Measurements from ENCODE around the gene MBTPS2.
"Not testable (repeated sequence)": the region's sequence is repeated elsewhere in the genome, so short reads cannot be mapped to it uniquely, and the experiment has no call there.

The MBTPS2 gene

DNA sequence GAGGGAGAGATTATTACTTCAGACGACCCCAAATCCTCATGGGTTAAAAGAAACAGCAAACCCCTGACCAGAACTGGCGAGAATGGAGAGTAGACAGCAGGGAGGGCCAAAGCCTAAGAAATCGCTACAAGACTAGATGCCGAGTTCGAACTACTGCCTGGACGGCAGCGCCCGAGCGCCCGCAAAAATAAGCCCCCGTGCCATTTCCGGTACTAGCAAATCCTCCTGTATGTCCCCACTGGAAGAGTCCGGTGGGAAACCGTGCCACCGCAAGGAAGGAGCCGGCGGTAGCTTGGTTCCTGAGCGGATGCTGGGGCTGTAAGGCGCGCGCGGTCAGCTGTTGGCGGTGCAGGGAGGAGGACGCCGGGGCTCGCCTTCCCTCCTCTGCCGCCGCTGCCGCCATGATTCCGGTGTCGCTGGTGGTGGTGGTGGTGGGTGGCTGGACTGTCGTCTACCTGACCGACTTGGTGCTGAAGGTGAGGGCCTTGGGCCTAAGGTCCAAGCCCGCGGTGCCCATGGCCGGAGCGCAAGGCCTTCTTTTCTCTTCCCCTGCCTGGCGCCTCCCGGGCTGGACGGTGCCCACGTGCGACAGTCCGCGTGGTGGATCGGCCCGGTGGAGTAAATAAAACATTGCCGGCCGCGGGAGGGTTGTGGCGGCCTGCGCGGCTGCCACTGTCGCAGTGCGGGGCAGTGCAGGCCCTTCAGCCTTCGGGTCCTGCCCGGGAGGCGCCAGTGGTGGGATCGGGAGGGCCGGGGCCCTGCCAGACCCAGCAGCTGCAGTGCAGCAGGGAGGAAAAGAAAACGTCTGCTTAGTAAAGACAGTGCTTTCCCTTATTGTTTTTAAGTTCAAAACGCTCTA lies at the start of gene MBTPS2:
TSS of gene MBTPS2 (plus strand) at position 284 of the 859 bp plus-strand sequence. CDS start at position 402, 118 bp downstream.
- peak; percentile 87 for DNase-seq (ENCODE audit: low read depth)

DNA sequence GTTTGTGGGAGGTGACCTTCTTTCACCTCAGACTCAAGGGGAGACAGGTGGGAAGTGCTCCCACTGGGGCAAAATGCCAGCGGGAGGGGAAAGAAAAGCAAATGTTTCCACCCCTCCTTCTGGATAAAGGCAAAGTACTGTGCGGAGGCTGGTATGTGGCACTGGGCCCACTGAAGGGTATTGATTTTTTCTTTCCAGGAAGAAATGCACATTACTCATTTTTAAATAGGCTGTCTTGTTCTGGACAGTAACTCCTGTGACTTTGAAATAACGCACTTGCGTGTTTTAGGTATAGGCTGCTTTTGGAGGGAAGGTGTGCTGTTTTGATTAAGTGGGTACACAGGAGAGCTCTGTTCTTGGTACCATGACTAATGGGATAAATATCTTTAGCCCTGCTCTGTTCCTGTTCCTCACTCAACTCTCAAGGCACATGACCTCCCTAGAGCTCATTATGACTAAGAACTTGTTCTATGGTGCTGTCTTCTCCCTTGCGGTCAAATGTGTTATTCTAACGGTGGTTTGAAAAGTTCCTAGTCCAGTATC lies 40.7 kb upstream of the MBTPS2 start:
- peak; percentile 54 for DNase-seq (ENCODE audit: low read depth)

DNA sequence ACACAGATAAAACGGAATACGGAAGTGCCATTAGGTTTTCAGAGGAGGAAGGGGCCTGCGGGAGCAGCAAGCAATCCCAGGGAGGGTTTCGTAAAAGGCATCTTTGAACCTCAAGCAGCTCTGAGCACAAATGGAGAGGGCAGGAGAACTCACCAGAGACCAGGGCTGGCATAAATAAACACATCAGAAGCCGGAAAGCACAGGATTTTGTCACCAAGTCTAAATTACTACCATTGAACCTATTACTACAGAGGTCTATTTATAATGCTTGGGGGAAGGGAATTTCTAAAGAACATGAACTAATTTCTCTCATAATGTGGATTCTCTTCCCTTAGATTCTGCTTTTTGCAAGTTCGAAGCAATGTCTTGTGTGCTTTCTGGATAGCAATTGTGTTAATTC lies 39.6 kb upstream of the MBTPS2 start:
- no peak for DNase-seq (ENCODE audit: low read depth)

DNA sequence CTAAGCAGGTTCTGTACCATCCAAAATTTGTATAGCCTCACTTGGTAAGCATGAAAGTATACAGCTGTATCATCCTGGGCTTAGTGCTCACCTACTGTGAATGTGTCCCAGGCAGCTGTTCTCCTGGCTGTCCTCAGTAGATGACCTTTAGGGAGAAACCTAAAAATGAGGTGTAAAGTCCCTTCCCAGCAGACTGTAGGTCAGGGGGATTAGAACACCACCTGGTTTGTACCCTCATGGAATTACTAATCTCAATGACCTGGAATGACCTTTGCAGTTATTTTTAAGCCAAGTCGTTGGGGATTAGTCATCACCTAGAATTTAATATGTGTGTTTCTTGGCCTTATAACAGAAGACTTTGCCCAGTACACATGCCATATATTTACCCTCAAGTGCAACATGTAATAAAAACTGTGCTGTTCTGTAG lies 39.1 kb upstream of the MBTPS2 start:
- peak; percentile 5 for DNase-seq (ENCODE audit: low read depth)

DNA sequence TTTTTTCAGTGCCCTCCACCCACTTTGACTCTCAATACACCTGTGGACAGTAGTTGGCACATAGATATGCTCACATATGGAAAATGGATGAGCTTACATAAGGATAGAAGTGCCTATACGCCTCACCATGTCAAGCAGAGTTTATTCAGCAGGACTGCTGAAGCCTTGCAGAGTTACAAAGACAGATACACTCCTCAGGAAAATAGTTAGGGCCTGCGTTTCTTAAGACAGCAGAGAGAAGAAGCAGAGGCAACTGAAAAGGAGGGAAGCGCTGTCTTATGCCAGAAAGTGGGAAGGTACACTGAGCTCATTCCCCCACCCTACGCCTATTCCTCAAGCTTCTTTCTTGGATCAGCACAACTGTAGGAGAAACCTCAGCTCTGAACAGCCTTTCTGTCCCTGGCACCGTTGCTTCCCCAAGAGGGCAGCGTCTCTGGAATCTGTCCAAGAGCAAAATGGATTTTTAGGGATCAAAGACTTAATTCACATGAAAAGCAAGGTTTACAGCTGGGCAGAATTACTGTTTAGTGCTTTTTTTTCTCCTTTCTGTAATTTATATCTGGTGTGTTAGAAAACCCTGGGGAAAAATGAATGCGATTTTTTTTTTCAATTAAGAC lies 37.3 kb upstream of the MBTPS2 start:
- no peak for DNase-seq (ENCODE audit: low read depth)

DNA sequence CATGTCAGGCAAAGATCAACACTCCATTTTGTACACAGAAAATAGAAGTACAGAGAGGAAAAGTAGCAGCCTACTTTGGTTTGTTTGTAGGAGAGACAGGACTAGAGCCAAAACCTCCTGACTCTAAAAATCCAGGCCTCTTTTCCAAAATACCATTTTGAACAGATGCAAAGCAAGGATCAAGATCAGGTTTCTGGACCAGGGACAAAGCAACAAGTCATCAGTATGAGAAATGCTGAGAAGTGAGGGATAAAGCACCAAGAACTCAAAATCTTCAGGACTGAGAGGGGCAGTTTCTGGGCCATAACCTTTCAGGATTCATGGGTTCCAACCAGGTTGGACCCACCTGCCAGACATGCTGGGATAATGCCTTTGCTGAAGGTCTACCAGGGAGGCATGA lies 36.6 kb upstream of the MBTPS2 start:
- no peak for DNase-seq (ENCODE audit: low read depth)

DNA sequence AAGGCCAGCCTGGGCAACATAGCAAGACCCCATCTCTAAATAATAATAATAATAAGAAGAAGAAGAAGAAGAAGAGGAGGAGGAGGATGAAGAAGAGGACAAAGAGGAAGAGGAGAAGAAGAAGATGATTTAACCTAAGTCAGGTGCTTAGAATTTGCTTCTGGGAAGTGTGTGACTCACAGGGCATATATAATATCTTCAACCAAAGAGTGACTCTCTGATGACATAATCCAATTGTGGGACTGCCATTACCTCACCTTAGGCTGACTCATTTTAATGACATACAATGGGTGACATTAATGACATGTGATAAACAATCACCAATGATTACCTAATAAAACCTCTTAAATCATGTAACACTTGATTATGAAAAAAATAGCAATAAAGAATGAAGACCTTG lies 32.7 kb upstream of the MBTPS2 start:
- peak; percentile 27 for DNase-seq (ENCODE audit: low read depth)

DNA sequence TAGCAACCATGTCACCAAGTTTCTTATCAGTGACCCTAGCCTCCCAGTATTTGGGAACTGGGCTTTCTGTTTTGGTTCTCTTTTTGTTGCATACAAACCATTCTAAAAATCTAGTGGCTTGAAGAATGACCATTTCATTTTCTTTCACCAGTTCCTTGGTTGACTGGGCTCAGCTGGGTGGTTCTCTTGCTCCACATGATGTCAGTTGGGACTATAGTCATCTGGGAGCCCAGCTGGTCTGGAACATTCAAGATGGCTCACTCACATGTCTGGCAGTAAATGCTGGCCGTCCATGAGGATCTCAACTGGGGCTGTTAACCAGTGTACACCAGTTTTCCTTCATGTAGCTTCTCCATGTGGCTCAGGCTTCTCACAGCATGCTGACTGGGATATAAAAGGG lies 27.6 kb upstream of the MBTPS2 start:
- DNase-seq (ENCODE audit: low read depth), result no peak

DNA sequence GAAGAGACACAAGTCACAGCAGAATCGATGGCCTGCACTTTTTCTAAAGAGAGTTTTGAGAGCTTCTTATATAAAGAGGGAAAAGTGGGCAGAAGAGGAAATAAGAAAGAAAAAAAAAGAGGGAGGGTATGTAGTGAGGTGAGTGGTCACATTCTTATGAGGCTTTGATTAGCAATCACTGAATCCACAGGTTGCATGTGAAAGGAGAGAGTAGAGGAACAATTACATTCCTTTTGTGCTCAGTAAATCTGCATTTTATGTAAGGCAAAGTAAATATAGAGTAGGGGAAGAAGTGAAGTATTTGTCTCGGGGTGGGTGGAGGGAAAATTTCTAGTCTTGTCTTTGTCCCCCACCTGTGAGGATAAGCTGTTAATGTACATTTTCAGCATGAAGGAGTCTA lies 26.8 kb upstream of the MBTPS2 start:
- no peak for DNase-seq (ENCODE audit: low read depth)

DNA sequence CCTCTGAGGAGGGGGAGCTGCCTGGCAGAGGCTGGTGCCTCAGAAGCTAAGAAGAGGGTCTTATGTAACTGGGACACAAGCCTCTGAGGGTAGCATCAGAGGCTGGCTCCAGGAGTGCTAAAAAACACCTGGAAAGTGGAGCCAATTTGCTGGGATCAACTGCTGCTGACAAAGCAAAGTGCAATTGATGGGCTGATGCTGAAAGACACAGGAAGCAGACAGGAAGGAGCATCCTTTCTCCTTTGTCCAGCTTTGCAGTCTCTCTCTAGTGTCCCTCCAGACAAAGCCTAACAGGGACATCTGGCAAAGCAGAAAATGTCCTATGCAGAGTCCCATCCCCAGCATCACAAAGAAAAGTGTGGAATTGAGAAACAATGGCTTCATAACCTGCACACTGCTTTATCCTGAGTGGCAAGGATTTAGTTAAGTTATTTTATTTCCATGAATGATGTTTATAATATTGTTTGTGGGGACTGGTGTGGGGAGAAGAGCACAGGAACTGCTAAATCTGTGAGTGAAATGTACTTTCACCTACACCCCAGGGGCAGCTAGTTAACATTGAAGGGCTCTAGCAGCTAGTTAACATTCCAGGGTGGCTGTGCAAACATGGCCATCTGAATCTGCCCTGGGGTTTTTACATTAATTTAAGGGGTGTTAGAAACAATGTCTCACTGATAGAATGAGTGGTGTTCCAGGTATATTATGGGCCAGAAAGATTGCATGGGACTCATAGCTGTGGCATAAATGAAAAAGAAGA lies 25.6 kb upstream of the MBTPS2 start:
- DNase-seq (ENCODE audit: low read depth), result no peak

DNA sequence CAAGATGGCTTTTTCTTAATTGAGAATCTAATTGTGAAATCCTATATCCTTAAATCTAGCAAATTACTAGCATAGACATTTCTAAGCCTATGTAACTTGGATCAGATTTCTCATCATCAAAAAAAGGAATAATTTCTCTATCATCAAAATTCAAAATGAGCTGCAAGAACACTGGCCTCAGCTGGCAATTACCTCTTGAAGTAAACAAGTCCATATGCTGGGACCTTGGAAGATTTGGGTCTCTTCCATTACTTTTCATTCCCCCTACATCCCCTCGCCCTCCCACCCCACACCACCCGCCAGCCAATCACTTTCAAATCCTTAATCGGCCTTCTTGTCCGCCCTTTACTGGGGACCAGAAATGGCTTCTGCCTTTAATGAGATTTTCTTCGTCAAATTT lies 23.3 kb upstream of the MBTPS2 start:
- DNase-seq (ENCODE audit: low read depth), result no peak

DNA sequence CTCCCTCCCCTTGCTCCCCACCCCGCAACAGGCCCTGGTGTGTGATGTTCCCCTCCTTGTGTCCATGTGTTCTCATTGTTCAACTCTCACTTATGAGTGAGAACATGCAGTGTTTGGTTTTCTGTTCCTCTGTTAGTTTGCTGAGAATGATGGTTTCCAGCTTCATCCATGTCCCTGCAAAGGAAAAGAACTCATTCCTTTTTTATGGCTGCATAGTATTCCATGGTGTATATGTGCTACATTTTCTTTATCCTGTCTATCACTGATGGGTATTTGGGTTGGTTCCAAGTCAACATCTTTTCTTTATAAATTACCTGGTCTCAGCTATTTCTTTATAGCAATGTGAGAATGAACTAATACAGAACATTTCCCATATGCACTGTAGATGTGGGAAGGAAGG lies 19.2 kb upstream of the MBTPS2 start:
- DNase-seq (ENCODE audit: low read depth), result not testable (repeated sequence)

DNA sequence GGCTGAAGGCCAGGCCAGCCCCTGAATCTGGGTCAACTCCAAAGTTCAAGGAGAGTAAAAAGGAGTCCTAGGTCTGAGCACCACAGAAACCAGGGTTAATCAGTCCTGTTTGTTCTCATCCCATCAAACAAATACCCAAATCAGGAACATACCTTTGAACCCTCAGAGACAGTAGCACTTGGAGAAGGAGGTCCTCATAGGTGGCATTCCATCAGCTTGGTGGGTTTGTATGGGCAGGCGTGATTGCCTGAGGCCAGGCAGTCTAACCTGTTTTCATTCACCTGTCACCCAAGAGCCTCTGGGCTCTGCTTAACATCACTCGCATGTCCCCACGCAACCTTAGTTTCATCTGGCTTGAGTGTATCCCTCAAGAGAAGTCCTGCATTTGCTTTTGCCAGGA lies 17.5 kb upstream of the MBTPS2 start:
- DNase-seq (ENCODE audit: low read depth), result no peak

DNA sequence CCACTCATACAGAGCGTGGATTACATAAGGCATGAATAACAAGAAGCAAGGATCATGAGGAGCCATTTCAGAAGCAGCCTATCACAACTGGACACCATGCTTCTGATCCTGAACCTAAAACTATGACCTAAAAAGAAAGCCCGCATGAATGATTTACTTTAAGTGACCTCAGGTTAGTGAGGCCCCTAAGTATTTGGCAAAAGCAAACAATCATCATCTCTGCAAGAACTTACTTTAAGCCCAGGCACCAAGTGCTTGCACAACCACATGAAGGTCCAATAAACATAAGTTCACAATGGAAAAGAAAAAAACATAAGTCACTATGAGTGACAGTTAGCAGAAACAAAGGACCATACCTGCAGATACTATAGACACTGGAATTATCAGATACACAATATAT lies 7.9 kb upstream of the MBTPS2 start:
- no peak for DNase-seq (ENCODE audit: low read depth)

DNA sequence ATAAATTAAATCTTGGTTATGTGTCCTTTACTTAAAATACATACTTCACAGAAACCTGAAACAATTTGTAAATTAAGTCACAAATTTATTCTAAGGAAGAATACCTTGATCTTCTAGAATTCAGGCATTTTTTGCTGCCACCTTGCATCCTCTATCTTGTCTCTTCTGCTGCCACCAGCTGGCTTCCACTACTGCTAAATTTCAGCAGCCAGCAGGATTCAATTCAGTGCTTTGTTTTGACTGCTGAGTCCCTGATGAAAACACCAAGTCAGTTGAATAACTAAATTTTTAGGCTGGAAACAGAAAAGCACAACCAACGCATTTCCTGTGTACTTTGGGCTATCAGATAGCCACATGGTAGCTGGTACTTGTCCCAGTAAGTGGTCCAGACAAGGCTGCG lies 2.4 kb upstream of the MBTPS2 start:
- DNase-seq (ENCODE audit: low read depth), result no peak

DNA sequence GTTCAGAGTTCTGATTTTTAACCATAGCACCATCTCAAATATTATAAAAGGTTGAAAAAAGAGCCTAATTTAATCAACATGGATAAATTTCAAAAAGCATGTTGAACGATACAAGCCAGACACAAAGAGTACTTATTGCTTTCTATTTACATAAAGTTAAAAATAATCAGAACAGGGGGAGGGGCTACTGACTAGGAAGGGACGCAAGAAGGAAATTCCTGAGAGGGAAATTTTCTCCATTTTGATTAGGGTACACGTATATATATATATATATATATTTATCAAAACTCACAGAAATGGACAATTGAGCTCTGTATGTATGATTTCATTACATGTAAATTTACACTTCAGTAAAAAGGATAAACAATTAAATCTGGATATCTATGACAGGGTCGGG lies 482 bp upstream of the MBTPS2 start:
- peak; percentile 52 for DNase-seq (ENCODE audit: low read depth)

DNA sequence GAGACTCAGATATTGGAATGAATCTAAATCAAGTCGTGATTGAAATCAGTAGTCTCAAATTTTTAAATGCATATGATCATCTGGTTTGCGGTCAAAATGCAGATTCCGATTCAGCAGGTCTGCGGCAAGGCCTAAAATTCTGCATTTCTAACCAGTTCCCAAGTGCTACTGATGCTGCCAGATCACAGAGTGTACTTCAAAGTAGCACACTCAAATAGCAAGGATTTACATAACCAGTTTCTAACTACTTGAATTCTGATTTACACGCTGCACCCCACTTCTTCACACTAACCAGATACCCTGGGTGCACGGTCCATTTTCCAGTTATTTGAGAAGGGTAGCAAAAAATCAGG lies 752 bp downstream of the MBTPS2 start:
- peak; percentile 9 for DNase-seq (ENCODE audit: low read depth)

DNA sequence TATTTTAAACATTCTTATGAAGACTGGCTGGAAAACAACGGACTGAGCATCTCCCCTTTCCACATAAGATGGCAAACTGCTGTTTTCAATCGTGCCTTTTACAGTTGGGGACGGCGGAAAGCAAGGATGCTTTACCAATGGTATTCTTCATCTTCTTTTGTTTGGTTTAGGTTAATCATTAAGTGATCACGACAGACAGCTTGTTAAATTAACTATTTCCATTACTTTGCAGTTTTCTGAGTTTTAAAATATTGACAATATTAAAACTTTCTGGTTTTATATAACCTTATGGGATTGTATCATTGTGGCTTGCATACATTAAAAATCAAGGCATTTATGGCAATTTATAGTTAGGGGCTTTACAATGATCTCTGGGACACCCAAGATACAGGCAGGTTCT lies 3.8 kb downstream of the MBTPS2 start:
- DNase-seq (ENCODE audit: low read depth), result no peak

DNA sequence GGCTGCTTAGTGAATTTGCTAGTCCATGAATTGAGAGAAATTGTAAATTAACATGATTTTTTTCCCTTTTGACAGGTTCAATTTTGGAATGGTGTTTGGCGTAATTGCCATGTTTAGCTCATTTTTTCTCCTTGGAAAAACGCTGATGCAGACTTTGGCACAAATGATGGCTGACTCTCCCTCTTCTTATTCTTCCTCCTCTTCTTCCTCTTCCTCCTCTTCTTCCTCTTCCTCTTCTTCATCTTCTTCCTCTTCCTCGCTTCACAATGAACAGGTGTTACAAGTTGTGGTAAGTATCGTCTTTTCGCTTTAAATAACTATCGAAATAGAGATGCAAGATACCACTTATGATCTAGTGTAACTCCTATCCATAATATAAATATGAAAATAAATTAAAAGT lies 5.7 kb downstream of the MBTPS2 start:
- DNase-seq (ENCODE audit: low read depth), result no peak

DNA sequence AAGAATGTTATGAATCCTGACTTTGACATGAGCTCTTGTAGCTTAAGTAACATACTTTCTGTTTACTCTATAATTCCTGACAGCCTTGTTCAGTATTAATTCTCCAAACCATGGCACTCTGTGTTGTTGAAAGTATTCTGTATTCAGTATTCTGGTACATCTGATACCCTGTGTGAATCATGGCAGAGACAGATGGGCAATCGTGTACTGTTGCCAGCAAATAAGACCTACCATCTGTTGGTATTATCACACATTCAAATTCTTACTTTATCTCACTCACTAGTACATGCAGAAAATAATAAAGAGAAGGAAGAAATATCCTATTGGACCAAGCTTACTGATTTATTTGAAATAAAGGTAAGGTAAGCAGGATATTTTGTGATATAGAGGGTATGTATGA lies 7.9 kb downstream of the MBTPS2 start:
- no peak for DNase-seq (ENCODE audit: low read depth)

DNA sequence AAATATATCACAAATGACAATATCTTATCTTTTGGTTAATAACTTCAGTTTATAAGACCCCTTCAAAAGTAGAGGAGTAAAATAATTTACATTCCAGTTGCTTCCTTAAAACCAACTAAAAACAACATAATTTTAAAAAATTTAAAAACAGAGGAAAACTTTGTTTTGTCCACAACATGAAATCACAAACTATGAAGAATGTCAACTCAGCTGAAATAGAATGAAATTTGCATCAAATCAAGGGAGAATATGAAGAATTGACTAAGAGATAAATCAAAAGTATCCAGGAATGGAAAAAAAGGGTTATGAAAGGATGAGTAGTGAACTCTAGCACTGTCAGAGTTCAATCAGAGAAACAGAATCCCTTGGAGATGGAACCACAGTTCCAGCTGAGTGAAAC lies 14.2 kb downstream of the MBTPS2 start:
- no peak for DNase-seq (ENCODE audit: low read depth)

DNA sequence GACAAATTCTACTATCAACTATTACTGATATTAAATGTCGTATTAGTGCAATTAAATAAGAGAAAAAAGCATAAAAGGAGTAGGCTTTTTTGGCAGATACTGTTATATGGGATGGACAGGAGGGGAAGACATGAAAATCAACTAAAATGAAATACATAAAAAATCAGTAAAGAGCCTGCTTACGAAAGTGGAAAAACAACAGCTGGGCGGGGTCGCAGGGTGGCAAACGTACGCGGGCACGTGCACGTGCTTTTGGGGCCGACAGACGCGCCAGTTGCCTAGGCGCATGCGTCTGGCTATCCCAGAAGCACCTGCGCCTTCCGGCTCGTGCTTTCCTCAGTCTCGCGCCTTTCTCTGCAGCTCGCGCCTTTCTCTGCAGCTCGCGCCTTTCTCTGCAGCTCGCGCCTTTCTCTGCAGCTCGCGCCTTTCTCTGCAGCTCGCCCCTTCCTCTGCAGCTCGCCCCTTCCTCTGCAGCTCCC lies 16.6 kb downstream of the MBTPS2 start, which contains the start of gene YY2:
TSS of gene YY2 (plus strand) at position 51 of the 479 bp plus-strand sequence. CDS start 498 bp downstream, outside the sequence.
- no peak for DNase-seq (ENCODE audit: low read depth)
